SK-N-SH (cell line): Measurements from ENCODE around the gene MAN2A1.

Experiments used
- CTCF ChIP-seq: fragments of 200-600 bp; sonication (generic); IDR thresholded peaks from 2 replicates; pipeline ENCODE4 v1.6.1; 2017; ENCODE audit warnings: antibody characterized with exemption, mild to moderate bottlenecking, moderate library complexity
- EP300 ChIP-seq, 2 experiments: IDR thresholded peaks; 2 replicates each; pipeline versions ENCODE4 v1.4.0 to v1.6.1; 2012; ENCODE audit warnings: borderline replicate concordance in 1 of 2, low read depth in 1 of 2, low read length in 1 of 2
- EZH2phosphoT487 ChIP-seq: fragments of 200-600 bp; sonication (generic); IDR thresholded peaks from 2 replicates; pipeline ENCODE4 v1.6.1; 2017; ENCODE audit warnings: low read depth, mixed run types, mild to moderate bottlenecking, antibody characterized with exemption, moderate library complexity, borderline replicate concordance
- FOXJ3 ChIP-seq: sonication (generic); formaldehyde crosslinking; IDR thresholded peaks from 2 replicates; pipeline ENCODE4 v1.5.1; 2020; ENCODE audit warnings: mild to moderate bottlenecking, missing genetic modification reagents
- NFIC ChIP-seq: IDR thresholded peaks from 2 replicates; pipeline ENCODE4 v1.4.0; 2012; ENCODE audit warnings: borderline replicate concordance
- POLR2AphosphoS5 ChIP-seq: IDR thresholded peaks from 2 replicates; pipeline ENCODE4 v1.6.1; 2012; ENCODE audit warnings: low read depth, low read length
- RAD21 ChIP-seq: IDR thresholded peaks from 2 replicates; pipeline ENCODE4 v1.6.1; 2012; ENCODE audit warnings: mild to moderate bottlenecking, low read length
- RCOR1 ChIP-seq: fragments of 150-350 bp; IDR thresholded peaks from 2 replicates; pipeline ENCODE4 v1.6.1; 2017; ENCODE audit warnings: antibody characterized with exemption, low read length
- REST ChIP-seq: IDR thresholded peaks from 2 replicates; pipeline ENCODE4 v1.6.1; 2012; ENCODE audit warnings: mild to moderate bottlenecking, low read depth, low read length, moderate library complexity
- RXRA ChIP-seq: IDR thresholded peaks from 2 replicates; pipeline ENCODE4 v1.4.0; 2012; ENCODE audit warnings: low read depth, mild to moderate bottlenecking, borderline replicate concordance
- SIN3A ChIP-seq: IDR thresholded peaks from 2 replicates; pipeline ENCODE4 v1.6.1; 2012; ENCODE audit warnings: low read depth, mild to moderate bottlenecking, low read length, moderate library complexity, borderline replicate concordance
- TCF12 ChIP-seq: IDR thresholded peaks from 2 replicates; pipeline ENCODE4 v1.4.0; 2012

GRCh38 chr5:109750463-109750862 lies 60.7 kb downstream of the MAN2A1 start:
- TF ChIP-seq RAD21 (no peak), EP300 (IDR thresholded peaks at IDR 0.05; ENCODE audit: borderline replicate concordance in 1 of 2, low read depth in 1 of 2, low read length in 1 of 2) (no peak), CTCF (no peak), RCOR1 (no peak), SIN3A (no peak), TCF12 (no peak), FOXJ3 (CRISPR knock-in tag) (no peak), RXRA (no peak), POLR2AphosphoS5 (no peak), REST (no peak), EZH2phosphoT487 (no peak), NFIC (no peak)
